Right lobe of liver (tissue), 4 donors: ENCODE results near the gene DHX34.

Experiments
- CTCF ChIP-seq, 4 donors: fragments of 200-600 bp in 3 of 4; fragments of 450-650 bp in 1 of 4; IDR thresholded peaks; one replicate each; pipeline versions ENCODE4 v1.5.1 to v1.8.0; 2016 to 2022; ENCODE audit warnings: antibody characterized with exemption in 4 of 4, mild to moderate bottlenecking in 2 of 4
- POLR2A ChIP-seq: fragments of 450-650 bp; IDR thresholded peaks from one replicate; pipeline ENCODE4 v1.6.1; 2017; ENCODE audit warnings: antibody characterized with exemption, mild to moderate bottlenecking
- donor health status: DM: no; HTN: no; CAD: no.
- donor health status: DM: no; HTN: no; CAD: no.
- donor health status: DM: no; HTN: yes; CAD: no.

DNA sequence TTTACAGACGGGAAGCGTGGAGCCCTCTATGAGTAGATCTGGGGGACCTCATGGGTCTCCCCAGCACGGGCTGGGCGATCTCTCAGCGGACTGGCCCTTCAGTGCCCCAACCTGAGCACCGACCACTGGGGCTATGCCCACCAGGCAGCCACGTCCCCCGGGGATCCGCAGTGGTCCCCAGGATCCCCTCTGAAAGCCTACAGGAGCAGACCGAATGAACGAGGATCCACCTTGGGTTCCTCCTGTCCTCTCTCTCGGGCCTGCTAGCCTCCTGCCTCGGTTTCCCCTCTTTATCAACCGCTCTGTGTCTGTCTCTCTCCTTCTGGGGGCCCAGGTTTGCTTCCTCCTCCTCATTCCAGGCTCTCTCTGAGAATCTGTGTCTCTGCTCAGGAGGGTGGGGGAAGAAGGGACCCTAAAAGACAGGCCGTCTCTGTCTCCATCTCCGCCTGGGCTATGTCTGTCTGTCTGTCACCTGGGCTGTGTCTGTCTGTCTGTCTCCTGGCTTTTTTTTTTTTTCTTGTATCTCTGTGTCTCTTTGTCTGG, 72.2 kb downstream of the DHX34 start:
- no peak for TF ChIP-seq CTCF (IDR thresholded peaks at IDR 0.05)
- TF ChIP-seq POLR2A = no peak
